Measurements from ENCODE around the gene PDE8B.

The PDE8B gene

GRCh38 chr5:77426670-77427069 is 216.2 kb downstream of the PDE8B start:
- peaks cover 31% of the 10 kb centered on the region for H3K36me3 ChIP-seq
- TF ChIP-seq Cebpa-rat (IDR thresholded peaks at IDR 0.05), result no peak
- H3K9ac ChIP-seq, result no peak overlapping the region
- no peak overlapping the region for H3K4me2 ChIP-seq
- H4K20me1 ChIP-seq, result no peaks in the 10 kb centered on the region
- no peak overlapping the region for H3K27ac ChIP-seq
- no peak overlapping the region for H3K4me3 ChIP-seq
- H3K4me1 ChIP-seq, result no peaks in the 10 kb centered on the region
- 0 out of 2 replicates have a peak, but pooled peaks cover 6% of the 10 kb centered on the region for H3K9me3 ChIP-seq
- H3K27me3 ChIP-seq, result no peaks in the 10 kb centered on the region

GRCh38 chr5:77427998-77428397 is 217.5 kb downstream of the PDE8B start:
- peaks cover 31% of the 10 kb centered on the region for H3K36me3 ChIP-seq
- no peaks in the 10 kb centered on the region for H4K20me1 ChIP-seq
- TF ChIP-seq Cebpa-rat (IDR thresholded peaks at IDR 0.05), result no peak
- H3K9me3 ChIP-seq, result 0 out of 2 replicates have a peak, but pooled peaks cover 4% of the 10 kb centered on the region
- no peak overlapping the region for H3K4me3 ChIP-seq
- H3K27ac ChIP-seq, result no peak overlapping the region
- no peak overlapping the region for H3K9ac ChIP-seq
- no peaks in the 10 kb centered on the region for H3K27me3 ChIP-seq
- H3K4me2 ChIP-seq, result no peak overlapping the region
- H3K4me1 ChIP-seq, result no peaks in the 10 kb centered on the region

GRCh38 chr5:77428526-77428925 is 218.0 kb downstream of the PDE8B start:
- Histone ChIP-seq H3K36me3 (peaks cover 31% of the 10 kb centered on the region), H3K9me3 (no peaks in the 10 kb centered on the region), H4K20me1 (no peaks in the 10 kb centered on the region), H3K9ac (no peak overlapping the region), H3K4me3 (no peak overlapping the region), H3K27ac (no peak overlapping the region), H3K27me3 (no peaks in the 10 kb centered on the region), H3K4me1 (no peaks in the 10 kb centered on the region), H3K4me2 (no peak overlapping the region)
- TF ChIP-seq Cebpa-rat (IDR thresholded peaks at IDR 0.05), result no peak

- no peaks in the 10 kb centered on the region for H3K4me1 ChIP-seq
- TF ChIP-seq Cebpa-rat (IDR thresholded peaks at IDR 0.05), result no peak
- H3K4me2 ChIP-seq, result no peak overlapping the region
Observed at GRCh38 chr5:77430726-77431125, 220.2 kb downstream of the PDE8B start.

GRCh38 chr5:77431286-77431685 is 220.8 kb downstream of the PDE8B start:
- Histone ChIP-seq H3K27me3 (no peaks in the 10 kb centered on the region), H4K20me1 (no peaks in the 10 kb centered on the region), H3K9ac (no peak overlapping the region), H3K4me2 (no peak overlapping the region), H3K4me3 (no peak overlapping the region), H3K27ac (no peak overlapping the region), H3K36me3 (peaks cover 44% of the 10 kb centered on the region), H3K9me3 (no peaks in the 10 kb centered on the region), H3K4me1 (no peaks in the 10 kb centered on the region)
- TF ChIP-seq Cebpa-rat (IDR thresholded peaks at IDR 0.05), result no peak

More at GRCh38 chr5:77430726-77431125, 220.2 kb downstream of the PDE8B start:
- Histone ChIP-seq H3K9ac (no peak overlapping the region), H3K27me3 (no peaks in the 10 kb centered on the region), H3K9me3 (no peaks in the 10 kb centered on the region), H3K36me3 (peaks cover 39% of the 10 kb centered on the region; the same call in 1 of the 2 replicates), H3K27ac (no peak overlapping the region), H3K4me3 (no peak overlapping the region), H4K20me1 (no peaks in the 10 kb centered on the region)

- Histone ChIP-seq H3K4me2 (no peak overlapping the region), H3K9me3 (no peaks in the 10 kb centered on the region), H3K36me3 (peaks cover 40% of the 10 kb centered on the region)
Observed at GRCh38 chr5:77431719-77432118, 221.2 kb downstream of the PDE8B start.

GRCh38 chr5:77437194-77437593 is 226.7 kb downstream of the PDE8B start:
- Histone ChIP-seq H3K4me3 (no peak overlapping the region), H3K36me3 (peaks cover 34% of the 10 kb centered on the region), H3K4me2 (no peak overlapping the region), H3K27me3 (no peaks in the 10 kb centered on the region), H4K20me1 (no peaks in the 10 kb centered on the region), H3K9ac (no peak overlapping the region), H3K4me1 (no peaks in the 10 kb centered on the region), H3K9me3 (no peaks in the 10 kb centered on the region), H3K27ac (no peak overlapping the region)
- TF ChIP-seq Cebpa-rat (IDR thresholded peaks at IDR 0.05), result no peak

More at GRCh38 chr5:77431719-77432118, 221.2 kb downstream of the PDE8B start:
- H4K20me1 ChIP-seq, result no peaks in the 10 kb centered on the region
- H3K27me3 ChIP-seq, result no peaks in the 10 kb centered on the region
- H3K4me1 ChIP-seq, result no peaks in the 10 kb centered on the region
- no peak for TF ChIP-seq Cebpa-rat (IDR thresholded peaks at IDR 0.05)
- H3K27ac ChIP-seq, result no peak overlapping the region
- no peak overlapping the region for H3K4me3 ChIP-seq
- H3K9ac ChIP-seq, result no peak overlapping the region

GRCh38 chr5:77438071-77438470 is 227.6 kb downstream of the PDE8B start:
- peaks cover 34% of the 10 kb centered on the region for H3K36me3 ChIP-seq
- no peak for TF ChIP-seq Cebpa-rat (IDR thresholded peaks at IDR 0.05)
- no peak overlapping the region for H3K4me2 ChIP-seq
- H3K27ac ChIP-seq, result no peak overlapping the region
- no peaks in the 10 kb centered on the region for H3K27me3 ChIP-seq
- no peaks in the 10 kb centered on the region for H3K9me3 ChIP-seq
- no peaks in the 10 kb centered on the region for H4K20me1 ChIP-seq
- H3K4me3 ChIP-seq, result no peak overlapping the region
- no peak overlapping the region for H3K9ac ChIP-seq
- H3K4me1 ChIP-seq, result no peaks in the 10 kb centered on the region

- Histone ChIP-seq H3K36me3 (peaks cover 39% of the 10 kb centered on the region), H3K9me3 (peaks cover 15% of the 10 kb centered on the region), H3K9ac (no peak overlapping the region), H3K27ac (no peak overlapping the region), H3K4me3 (no peak overlapping the region), H4K20me1 (no peaks in the 10 kb centered on the region), H3K4me1 (no peaks in the 10 kb centered on the region), H3K4me2 (no peak overlapping the region), H3K27me3 (no peaks in the 10 kb centered on the region)
- TF ChIP-seq Cebpa-rat (IDR thresholded peaks at IDR 0.05), result no peak
Observed at GRCh38 chr5:77443670-77444069, 233.2 kb downstream of the PDE8B start.

GRCh38 chr5:77444356-77444755 is 233.9 kb downstream of the PDE8B start:
- Histone ChIP-seq H3K4me2 (no peak overlapping the region), H3K4me1 (no peaks in the 10 kb centered on the region), H3K27ac (no peak overlapping the region), H3K4me3 (no peak overlapping the region), H3K9me3 (peaks cover 15% of the 10 kb centered on the region), H3K9ac (no peak overlapping the region), H3K36me3 (peaks cover 41% of the 10 kb centered on the region), H3K27me3 (no peaks in the 10 kb centered on the region), H4K20me1 (no peaks in the 10 kb centered on the region)
- TF ChIP-seq Cebpa-rat (IDR thresholded peaks at IDR 0.05), result no peak

- Histone ChIP-seq H3K4me1 (no peaks in the 10 kb centered on the region), H3K4me2 (no peak overlapping the region), H3K9ac (no peak overlapping the region), H3K27ac (no peak overlapping the region), H3K27me3 (no peaks in the 10 kb centered on the region), H3K4me3 (no peak overlapping the region), H3K9me3 (peaks cover 15% of the 10 kb centered on the region), H3K36me3 (peaks cover 40% of the 10 kb centered on the region), H4K20me1 (no peaks in the 10 kb centered on the region)
- no peak for TF ChIP-seq Cebpa-rat (IDR thresholded peaks at IDR 0.05)
Observed at GRCh38 chr5:77448831-77449230, 238.4 kb downstream of the PDE8B start.
